RCC 7860 (cell line): Measurements from ENCODE around the gene WDFY1.
A peak's percentile ranks its signal among the peaks of the same experiment; 100 is the strongest.
"Not testable (repeated sequence)": the region's sequence is repeated elsewhere in the genome, so short reads cannot be mapped to it uniquely, and the experiment has no call there.

ENCODE experiments used
- DNase-seq: peaks from one replicate; pipeline ENCODE4 v3.0.0-alpha.2; 2015; ENCODE audit warnings: low spot score
- FAIRE-seq: peaks from 2 replicates; lab custom pipeline; 2012; peaks lifted over from hg19 to GRCh38; lab: Jason Lieb, UNC

Gene WDFY1

GRCh38 chr2:223900531-223900930 lies 44.6 kb downstream of the WDFY1 start:
- DNase-seq = no peak
- no peak for FAIRE-seq

DNA sequence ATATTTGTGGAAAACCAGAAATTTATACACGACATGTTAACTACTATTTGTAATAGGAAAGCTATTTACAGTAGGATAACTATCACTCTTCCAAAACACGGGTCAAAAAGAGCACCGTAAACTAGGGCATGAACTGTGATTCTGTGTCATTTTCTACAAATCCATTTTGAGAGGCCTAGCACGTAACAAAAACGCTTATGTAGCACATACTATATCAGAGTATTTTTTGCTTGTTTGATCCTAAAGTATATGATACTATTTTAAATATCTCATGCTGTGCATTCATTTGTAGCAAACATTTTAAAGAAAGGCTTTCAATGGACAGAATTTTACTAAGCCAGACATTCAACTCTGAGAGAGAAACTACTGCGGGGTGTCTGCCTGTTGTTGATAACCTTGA lies 45.1 kb downstream of the WDFY1 start:
- FAIRE-seq = no peak
- DNase-seq = no peak

DNA sequence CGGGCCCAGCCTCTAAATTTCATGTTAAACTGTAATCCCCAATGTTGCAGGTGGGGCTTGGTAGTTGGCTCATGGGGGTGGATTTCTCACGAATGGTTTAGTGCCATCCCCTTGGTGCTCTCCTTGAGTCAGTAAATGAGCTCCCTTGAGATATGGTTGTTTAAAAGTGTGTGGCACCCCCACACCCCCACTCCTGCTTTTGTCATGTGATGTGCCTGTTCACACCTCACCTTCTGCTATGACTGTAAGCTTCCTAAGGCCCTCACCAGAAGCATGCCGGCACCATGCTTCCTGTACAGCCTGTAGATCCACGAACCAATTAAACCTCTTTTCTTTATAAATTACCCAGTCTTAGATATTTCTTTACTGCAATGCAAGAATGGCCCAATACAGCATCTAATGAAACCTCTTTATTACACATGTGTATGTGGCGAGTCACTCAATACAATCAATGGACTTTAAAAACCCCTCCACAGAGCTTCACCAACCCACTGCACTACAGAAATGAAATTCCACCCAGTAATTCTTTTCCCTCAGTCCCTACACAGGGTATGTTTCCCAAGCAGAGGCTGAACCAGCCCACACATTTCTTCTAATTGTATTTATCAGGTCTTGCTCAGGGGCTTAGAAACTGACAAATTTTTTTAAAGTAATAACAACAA lies 47.3 kb downstream of the WDFY1 start:
- DNase-seq (no peak), FAIRE-seq (no peak)

GRCh38 chr2:223896833-223897311 lies 48.3 kb downstream of the WDFY1 start:
- FAIRE-seq (peak; percentile 92), DNase-seq (peak; percentile 58)

DNA sequence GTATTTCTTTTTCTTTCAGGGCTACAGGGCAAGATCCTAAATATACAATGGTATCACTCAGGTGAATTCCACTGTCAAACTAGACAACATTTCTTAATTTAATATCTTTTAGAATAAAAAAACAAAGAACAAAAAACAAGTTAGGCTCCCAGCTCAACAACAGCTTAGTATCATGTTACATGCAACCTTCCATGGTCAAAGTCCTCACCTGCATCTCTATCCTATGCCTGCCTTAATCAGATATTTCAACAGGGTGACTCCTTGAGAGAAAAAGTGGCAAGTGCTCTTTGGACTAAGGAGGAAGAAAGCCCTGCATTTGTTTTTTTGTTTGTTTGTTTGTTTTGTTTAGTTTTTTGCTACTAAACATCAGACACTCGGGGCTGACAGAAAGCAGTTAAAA lies 50.2 kb downstream of the WDFY1 start:
- DNase-seq = no peak

DNA sequence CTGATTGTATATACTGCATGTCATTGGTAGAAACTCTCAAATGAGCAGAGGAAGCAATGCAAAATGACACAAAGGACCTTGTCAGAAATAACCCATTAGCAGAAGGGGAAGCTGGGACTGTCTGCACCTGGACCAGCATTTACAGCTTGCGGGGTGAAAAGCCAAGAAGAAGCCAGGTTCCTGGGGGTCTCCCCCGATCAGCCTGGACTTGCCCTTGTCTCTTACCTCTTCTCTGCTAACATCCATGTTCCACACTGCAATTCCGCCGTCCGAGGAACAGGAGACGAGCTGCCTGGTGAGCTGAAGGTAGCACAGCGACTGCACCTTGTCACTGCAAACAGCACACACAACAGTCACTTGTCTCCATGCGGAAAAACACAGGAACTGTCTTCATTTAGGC lies 51.1 kb downstream of the WDFY1 start:
- FAIRE-seq (no peak), DNase-seq (no peak)

More for the DNA sequence above, 50.2 kb downstream of the WDFY1 start:
- no peak for FAIRE-seq

GRCh38 chr2:223890721-223891120 lies 54.4 kb downstream of the WDFY1 start:
- FAIRE-seq (no peak), DNase-seq (no peak)

- no peak for FAIRE-seq
- peak; percentile 33 for DNase-seq
Observed at GRCh38 chr2:223889229-223889628, 55.9 kb downstream of the WDFY1 start.

DNA sequence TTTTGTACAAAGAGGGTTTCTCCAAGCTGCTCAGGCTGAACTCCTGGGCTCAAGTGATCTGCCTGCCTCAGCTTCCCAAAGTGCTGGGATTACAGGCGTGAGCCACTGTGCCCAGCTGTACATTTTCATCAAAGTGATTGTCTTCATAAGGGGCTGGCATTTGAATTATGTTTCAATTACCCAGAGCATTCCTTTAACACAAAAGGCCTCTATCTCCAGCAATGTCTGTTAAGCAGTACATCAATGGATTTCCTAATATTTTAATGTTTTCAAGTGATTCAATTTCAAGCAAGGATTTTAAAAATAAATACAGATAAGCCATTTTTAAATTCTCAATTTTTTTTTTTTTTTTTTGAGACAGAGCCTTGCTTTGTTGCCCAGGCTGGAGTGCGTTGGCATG lies 56.9 kb downstream of the WDFY1 start:
- FAIRE-seq (no peak), DNase-seq (no peak)

GRCh38 chr2:223887127-223887526 lies 58.0 kb downstream of the WDFY1 start:
- DNase-seq = no peak
- no peak for FAIRE-seq

GRCh38 chr2:223886726-223887125 lies 58.4 kb downstream of the WDFY1 start:
- FAIRE-seq (no peak), DNase-seq (no peak)

DNA sequence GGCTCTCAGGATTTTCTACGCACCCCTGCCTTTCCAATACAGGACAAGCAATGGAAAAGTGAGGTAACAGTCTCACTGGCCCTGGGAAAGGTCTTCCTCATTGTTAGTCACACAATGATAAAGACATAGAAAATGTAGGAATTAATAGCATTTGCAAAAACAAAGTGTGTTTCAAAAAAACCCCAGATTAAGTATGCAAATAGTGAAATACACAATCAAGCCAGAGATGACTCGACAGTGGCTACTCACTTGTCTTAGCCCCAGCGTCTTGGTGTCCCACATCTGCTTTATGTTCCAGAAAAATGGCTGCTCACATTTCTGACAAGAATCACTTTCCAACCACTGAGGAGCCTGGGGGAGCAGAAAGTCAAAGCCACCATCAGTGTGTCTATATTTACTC lies 60.7 kb downstream of the WDFY1 start:
- FAIRE-seq (no peak), DNase-seq (peak; percentile 10)

- no peak for FAIRE-seq
- no peak for DNase-seq
Observed at GRCh38 chr2:223882715-223883114, 62.4 kb downstream of the WDFY1 start.

DNA sequence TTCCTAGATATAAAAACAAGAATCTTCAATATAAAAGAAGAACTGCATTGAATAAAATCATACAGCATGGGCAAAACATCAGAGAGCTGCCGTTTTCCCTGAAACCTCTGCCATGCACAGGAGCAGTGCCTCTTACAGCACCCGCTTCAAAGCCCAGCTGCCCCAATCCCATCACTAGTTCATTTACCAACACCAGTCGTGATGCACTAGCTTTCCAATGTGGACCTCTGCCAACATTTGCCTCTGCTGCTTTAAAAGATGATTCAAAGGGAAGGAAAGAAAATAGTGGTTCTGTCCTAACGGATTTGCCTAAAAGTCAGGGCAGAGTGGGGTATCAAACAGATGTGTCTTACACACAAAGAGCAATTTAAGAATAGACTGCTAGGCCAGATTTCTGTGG lies 64.3 kb downstream of the WDFY1 start:
- FAIRE-seq (no peak), DNase-seq (no peak)

DNA sequence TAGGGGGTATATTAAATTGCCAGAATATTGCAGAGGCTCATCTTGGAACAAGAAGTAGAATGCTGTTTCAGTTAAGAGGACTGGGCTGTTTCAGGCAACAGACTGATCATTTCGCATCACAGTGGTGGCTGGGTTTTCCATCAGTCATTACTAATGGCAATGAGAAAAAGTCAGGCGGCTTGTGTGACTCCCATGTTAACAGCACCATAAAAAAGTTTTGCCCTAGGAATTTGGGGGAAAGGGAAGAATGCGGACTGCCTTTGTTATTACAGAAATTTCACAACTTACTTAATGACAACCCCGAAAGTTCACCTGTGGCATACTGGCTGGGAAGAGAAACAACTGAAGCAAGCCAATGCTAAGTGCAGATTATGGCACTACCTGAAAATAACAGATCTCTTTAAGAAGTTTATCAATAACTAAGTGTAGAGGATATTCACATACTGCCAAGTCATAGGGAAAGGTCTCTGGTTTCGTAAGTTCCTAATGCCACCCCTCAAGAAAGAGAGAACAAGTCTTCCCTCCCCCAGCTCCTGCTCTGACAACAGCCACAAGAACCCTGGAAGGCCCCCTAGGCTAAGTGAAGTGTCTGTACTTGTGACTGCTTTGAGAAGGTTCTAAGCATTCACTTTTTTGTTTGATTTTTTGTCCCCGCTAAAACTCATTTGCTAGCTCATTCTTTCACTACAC lies 67.3 kb downstream of the WDFY1 start:
- no peak for FAIRE-seq
- no peak for DNase-seq

DNA sequence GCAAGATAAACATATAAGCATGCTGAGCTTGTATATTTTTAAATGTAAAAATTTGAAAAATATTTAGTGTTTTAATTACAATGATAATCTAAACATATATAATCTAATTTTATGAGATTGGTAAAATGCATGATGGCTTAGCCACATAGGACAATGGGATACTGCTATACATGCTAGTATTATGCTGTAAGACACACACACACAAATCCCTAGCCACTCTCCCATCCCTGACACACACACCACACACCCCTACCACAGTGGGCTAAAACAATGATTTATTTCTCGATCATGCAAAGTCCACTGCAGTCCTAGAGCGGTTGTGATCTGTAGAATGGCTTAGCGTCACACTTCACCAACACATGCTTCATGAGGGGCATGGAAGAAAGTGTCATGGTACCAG lies 71.5 kb downstream of the WDFY1 start:
- FAIRE-seq (no peak), DNase-seq (no peak)

GRCh38 chr2:223872772-223873171 lies 72.4 kb downstream of the WDFY1 start:
- not testable (repeated sequence) for DNase-seq

GRCh38 chr2:223871661-223872060 lies 73.5 kb downstream of the WDFY1 start:
- not testable (repeated sequence) for FAIRE-seq

More at GRCh38 chr2:223872772-223873171, 72.4 kb downstream of the WDFY1 start:
- not testable (repeated sequence) for FAIRE-seq

DNA sequence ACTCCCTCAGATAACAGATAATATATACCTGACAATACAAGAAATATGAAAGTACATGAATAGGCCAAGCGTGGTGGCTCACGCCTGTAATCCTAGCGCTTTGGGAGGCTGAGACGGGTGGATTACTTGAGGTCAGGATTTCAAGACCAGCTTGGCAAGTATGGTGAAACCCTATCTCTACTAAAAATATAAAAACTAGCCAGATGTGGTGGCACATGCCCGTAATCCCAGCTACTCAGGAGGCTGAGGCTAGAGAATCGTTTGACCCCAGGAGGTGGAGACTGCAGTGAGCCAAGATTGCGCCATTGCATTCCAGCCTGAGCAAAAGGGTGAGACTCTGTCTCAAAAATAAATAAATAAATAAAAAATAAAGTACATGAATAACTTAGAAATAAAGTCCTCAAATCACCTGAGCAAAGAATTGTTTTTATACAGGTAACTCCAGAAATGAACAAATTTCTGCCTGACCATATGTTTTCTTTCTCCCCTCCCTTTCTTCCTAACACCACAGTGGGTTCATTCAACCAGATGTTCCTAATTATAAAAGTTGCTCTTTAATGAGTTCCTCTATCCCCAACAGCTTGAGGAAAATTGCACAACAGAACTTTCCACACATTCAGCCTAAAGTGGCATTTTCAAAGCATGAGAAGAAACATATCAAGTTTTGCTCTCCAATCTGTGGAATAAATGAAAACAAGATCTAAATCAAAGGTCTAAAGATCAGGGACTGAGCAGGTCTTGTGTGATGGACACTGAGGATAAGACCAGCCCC lies 74.1 kb downstream of the WDFY1 start:
- no peak for FAIRE-seq
- DNase-seq = no peak

More at GRCh38 chr2:223871661-223872060, 73.5 kb downstream of the WDFY1 start:
- not testable (repeated sequence) for DNase-seq

DNA sequence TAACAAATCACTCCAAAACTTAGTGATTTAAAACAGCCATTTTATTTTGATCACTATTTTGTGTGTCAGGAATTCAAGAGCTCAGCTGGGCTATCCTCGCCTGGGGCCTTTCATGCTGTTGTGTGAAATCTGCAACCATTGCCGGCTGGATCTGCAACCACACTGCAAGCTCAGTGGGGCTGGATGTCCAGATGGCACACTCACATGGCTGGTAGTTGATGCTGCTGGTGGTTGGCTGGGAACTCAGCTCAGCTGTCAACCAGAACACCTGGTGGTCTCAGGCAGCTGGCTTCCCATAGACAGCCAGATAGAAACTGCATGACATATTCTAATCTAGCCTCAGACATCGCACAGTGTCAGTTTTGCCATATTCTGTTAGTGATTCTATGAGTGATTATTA lies 77.1 kb downstream of the WDFY1 start:
- DNase-seq (no peak), FAIRE-seq (no peak)

- no peak for FAIRE-seq
- no peak for DNase-seq
Observed at GRCh38 chr2:223865907-223866508, 79.1 kb downstream of the WDFY1 start.
